HG03442 (cell line): ENCODE results near the gene LSM6.

Source experiments
- ATAC-seq: cut with Tn5 transposase; IDR thresholded peaks from one replicate; pipeline ENCODE4 v1.9.1; 2021; ENCODE audit warnings: mild to moderate bottlenecking, moderate library complexity; ENCODE audit not compliant: unreplicated experiment

Gene LSM6

GRCh38 chr4:146183209-146183608 is 7.7 kb downstream of the LSM6 start:
- ATAC-seq = no peak

GRCh38 chr4:146186041-146186440 is 10.5 kb downstream of the LSM6 start:
- no peak for ATAC-seq

- ATAC-seq = no peak
Measured at GRCh38 chr4:146186596-146186995, 11.1 kb downstream of the LSM6 start.

- no peak for ATAC-seq
Measured at GRCh38 chr4:146190456-146190855, 14.9 kb downstream of the LSM6 start.

GRCh38 chr4:146191766-146192458 is 16.4 kb downstream of the LSM6 start:
- no peak for ATAC-seq

GRCh38 chr4:146193628-146194027 is 18.1 kb downstream of the LSM6 start:
- ATAC-seq = no peak

GRCh38 chr4:146194212-146194611 is 18.7 kb downstream of the LSM6 start:
- ATAC-seq = no peak

GRCh38 chr4:146202665-146203064 is 27.1 kb downstream of the LSM6 start:
- ATAC-seq = no peak

- no peak for ATAC-seq
Measured at GRCh38 chr4:146207410-146207809, 31.9 kb downstream of the LSM6 start.

GRCh38 chr4:146210890-146211289 is 35.4 kb downstream of the LSM6 start:
- ATAC-seq = no peak

- no peak for ATAC-seq
Measured at GRCh38 chr4:146211440-146211839, 35.9 kb downstream of the LSM6 start.

- ATAC-seq = no peak
Measured at GRCh38 chr4:146212781-146213180, 37.3 kb downstream of the LSM6 start.

GRCh38 chr4:146214238-146214637 is 38.7 kb downstream of the LSM6 start, which contains the start of gene REELD1:
TSS of gene REELD1 (plus strand) at chr4:146214538. CDS start at chr4:146216953, 2,415 bp downstream.
- no peak for ATAC-seq

GRCh38 chr4:146222313-146222712 is 46.8 kb downstream of the LSM6 start:
- no peak for ATAC-seq

GRCh38 chr4:146224326-146224966 is 48.9 kb downstream of the LSM6 start:
- ATAC-seq = no peak

GRCh38 chr4:146229406-146229805 is 53.9 kb downstream of the LSM6 start:
- no peak for ATAC-seq

- ATAC-seq = no peak
Measured at GRCh38 chr4:146232131-146232722, 56.7 kb downstream of the LSM6 start.

- ATAC-seq = no peak
Measured at GRCh38 chr4:146235654-146236177, 60.2 kb downstream of the LSM6 start.

GRCh38 chr4:146236216-146236615 is 60.7 kb downstream of the LSM6 start:
- ATAC-seq = no peak

GRCh38 chr4:146237092-146237491 is 61.6 kb downstream of the LSM6 start:
- no peak for ATAC-seq

GRCh38 chr4:146238107-146238506 is 62.6 kb downstream of the LSM6 start:
- ATAC-seq = no peak
